Osteoblast (primary cell): ENCODE measurements around the gene DNAJB14. TPM values are rescaled to one million over a fixed set of nuclear protein-coding genes. Genes with fewer than 3 reads are reported as not detected.

Experiments
- DNase-seq: peaks from one replicate; pipeline ENCODE4 v3.0.0; 2011; ENCODE audit warnings: low spot score, mixed read lengths; ENCODE audit not compliant: insufficient read length; ENCODE audit errors: missing footprints
- H2AFZ ChIP-seq: 2 replicates; pipeline ENCODE4 v1.6.0; 2011; ENCODE audit warnings: mild to moderate bottlenecking, low read length
- H3K27ac ChIP-seq: 2 replicates; pipeline ENCODE4 v1.5.1; 2011; ENCODE audit warnings: mild to moderate bottlenecking, low read depth, low read length, moderate library complexity
- H3K27me3 ChIP-seq: 2 replicates; pipeline ENCODE4 v1.6.0; 2012; ENCODE audit warnings: mild to moderate bottlenecking, control low read depth, inconsistent platforms, low read length, moderate library complexity; ENCODE audit not compliant: insufficient read depth
- H3K36me3 ChIP-seq: 2 replicates; pipeline ENCODE4 v1.5.1; 2011; ENCODE audit warnings: mild to moderate bottlenecking, low read length, control low read depth, moderate library complexity; ENCODE audit not compliant: insufficient read depth
- H3K4me1 ChIP-seq: 2 replicates; pipeline ENCODE4 v1.5.1; 2011; ENCODE audit warnings: mild to moderate bottlenecking, low read length, control low read depth, moderate library complexity; ENCODE audit not compliant: insufficient read depth
- H3K4me2 ChIP-seq: 2 replicates; pipeline ENCODE4 v1.6.0; 2011; ENCODE audit warnings: mild to moderate bottlenecking, low read length; ENCODE audit not compliant: insufficient read depth
- H3K4me3 ChIP-seq: fragments of 200-600 bp; sonication (generic); 3 replicates; pipeline ENCODE4 v1.5.1; 2012; ENCODE audit warnings: mild to moderate bottlenecking, low read length, inconsistent platforms; ENCODE audit not compliant: insufficient read depth
- H3K79me2 ChIP-seq: 2 replicates; pipeline ENCODE4 v1.6.0; 2012; ENCODE audit warnings: mild to moderate bottlenecking, low read length, control low read depth, inconsistent platforms; ENCODE audit not compliant: insufficient read depth
- H3K9me3 ChIP-seq: 2 replicates; pipeline ENCODE4 v1.5.1; 2011; ENCODE audit warnings: low read depth, low read length, control low read depth
- H4K20me1 ChIP-seq: 2 replicates; pipeline ENCODE4 v1.6.0; 2012; ENCODE audit warnings: mild to moderate bottlenecking, low read length, control low read depth; ENCODE audit not compliant: insufficient read depth
- CTCF ChIP-seq: IDR thresholded peaks from 2 replicates; pipeline ENCODE4 v1.5.1; 2011; ENCODE audit warnings: mild to moderate bottlenecking, low read depth, low read length, moderate library complexity; ENCODE audit errors: extremely low read depth
- total RNA-seq: library from RNA; depleted of rRNA; stranded (reverse); fragments of >200 nt; gene quantifications from 2 replicates; pipeline ENCODE4 v1.2.3, GENCODE V29; 2012

DNAJB14 gene
- total RNA-seq, 1 donor: 41.3 TPM

DNA sequence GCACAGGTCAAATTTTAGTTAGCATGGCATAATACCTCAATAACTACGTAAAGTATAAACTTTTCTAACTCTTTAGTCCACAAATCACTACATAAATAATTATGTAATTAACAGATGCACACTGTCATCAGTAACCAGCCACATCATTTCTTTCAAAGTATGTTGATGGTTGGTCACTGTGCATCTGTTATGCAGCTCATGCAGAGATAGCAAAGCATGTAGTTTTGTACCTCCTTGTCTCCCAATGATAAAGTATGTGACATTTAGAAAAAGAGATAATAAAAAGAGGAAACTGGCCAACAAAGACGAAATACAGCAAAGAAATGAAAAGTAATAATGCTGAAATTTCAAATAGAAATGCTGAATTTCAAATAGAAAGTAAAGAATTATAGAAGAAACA, 55.1 kb downstream of the DNAJB14 start:
- no peak overlapping the region for H2AFZ ChIP-seq
- peaks cover 19% of the 10 kb centered on the region for H3K4me1 ChIP-seq
- peaks cover 7% of the 10 kb centered on the region for H3K36me3 ChIP-seq
- TF ChIP-seq CTCF: no peak
- H3K79me2 ChIP-seq: peaks cover 62% of the 10 kb centered on the region
- H3K27me3 ChIP-seq: no peaks in the 10 kb centered on the region
- H3K9me3 ChIP-seq: no peaks in the 10 kb centered on the region
- H3K27ac ChIP-seq: no peak overlapping the region
- H4K20me1 ChIP-seq: no peaks in the 10 kb centered on the region
- H3K4me3 ChIP-seq: no peak overlapping the region
- H3K4me2 ChIP-seq: no peak overlapping the region
- DNase-seq: no peak

DNA sequence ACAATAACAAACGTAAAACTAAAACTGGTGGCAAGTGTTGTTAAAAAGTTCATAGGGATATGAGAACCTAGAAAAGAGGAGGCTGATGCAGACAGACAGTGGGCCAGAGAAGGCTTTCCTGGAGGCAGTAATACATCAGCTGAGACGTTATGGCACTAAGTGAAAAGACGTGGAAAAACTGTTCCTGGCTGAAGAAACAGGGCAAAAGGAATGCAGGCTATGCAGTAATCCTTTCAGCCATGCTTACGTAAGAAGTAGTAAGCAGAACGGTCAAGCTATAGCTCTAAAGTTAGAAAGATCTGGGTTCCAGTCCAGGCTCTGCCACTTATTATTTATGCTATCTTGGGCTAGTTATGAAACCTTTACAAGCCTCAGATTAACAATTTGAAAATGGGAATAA, 58.6 kb downstream of the DNAJB14 start:
- H4K20me1 ChIP-seq: no peaks in the 10 kb centered on the region
- DNase-seq: no peak
- no peak overlapping the region for H3K4me3 ChIP-seq
- peaks cover 15% of the 10 kb centered on the region for H3K4me1 ChIP-seq
- H3K27ac ChIP-seq: no peak overlapping the region
- no peaks in the 10 kb centered on the region for H3K27me3 ChIP-seq
- peaks cover 23% of the 10 kb centered on the region for H3K36me3 ChIP-seq
- H3K4me2 ChIP-seq: no peak overlapping the region
- H3K79me2 ChIP-seq: peaks cover 47% of the 10 kb centered on the region
- no peaks in the 10 kb centered on the region for H3K9me3 ChIP-seq
- no peak for TF ChIP-seq CTCF
- no peak overlapping the region for H2AFZ ChIP-seq

- Histone ChIP-seq H3K27me3 (no peaks in the 10 kb centered on the region), H3K36me3 (peaks cover 37% of the 10 kb centered on the region), H3K9me3 (no peaks in the 10 kb centered on the region), H3K4me2 (peak overlapping the region; percentile 14), H4K20me1 (no peaks in the 10 kb centered on the region), H3K4me3 (no peak overlapping the region), H3K27ac (no peak overlapping the region), H2AFZ (no peak overlapping the region), H3K79me2 (peaks cover 31% of the 10 kb centered on the region), H3K4me1 (peaks cover 14% of the 10 kb centered on the region)
- peak; percentile 39 for DNase-seq
- TF ChIP-seq CTCF: no peak
These were observed 60.3 kb downstream of the DNAJB14 start for GRCh38 chr4:99886146-99886545.

- H3K9me3 ChIP-seq: no peaks in the 10 kb centered on the region
- H3K4me3 ChIP-seq: no peak overlapping the region
- no peak overlapping the region for H2AFZ ChIP-seq
- no peak overlapping the region for H3K27ac ChIP-seq
- no peak for TF ChIP-seq CTCF
- H3K79me2 ChIP-seq: peaks cover 26% of the 10 kb centered on the region
- H3K27me3 ChIP-seq: no peaks in the 10 kb centered on the region
- H3K4me2 ChIP-seq: peak overlapping the region; percentile 14
- DNase-seq: no peak
- H4K20me1 ChIP-seq: no peaks in the 10 kb centered on the region
- peaks cover 14% of the 10 kb centered on the region for H3K4me1 ChIP-seq
- H3K36me3 ChIP-seq: peaks cover 41% of the 10 kb centered on the region
These were observed 60.7 kb downstream of the DNAJB14 start for GRCh38 chr4:99885687-99886086.
